Cardiac fibroblast (primary cell): ENCODE results near the gene ZNF600.
"Not testable (repeated sequence)": the region's sequence is repeated elsewhere in the genome, so short reads cannot be mapped to it uniquely, and the experiment has no call there.

Experiments used
- DNase-seq, 2 donors: peaks; one replicate each; pipeline versions ENCODE4 v3.0.0 to v3.0.0-alpha.2; 2010; ENCODE audit warnings: low read depth in 2 of 2
- H3K4me3 ChIP-seq, 2 donors: replicated peaks in 1 of 2; 1 replicate in 1 of 2; 2 replicates in 1 of 2; pipeline ENCODE4 v1.5.1; 2011; ENCODE audit warnings: low read depth in 2 of 2, low read length in 2 of 2, mild to moderate bottlenecking in 2 of 2, moderate library complexity in 1 of 2
- TF ChIP-seq, protein P1 (sequence below): IDR thresholded peaks from one replicate; pipeline ENCODE4 v1.5.1; 2011; ENCODE audit warnings: low read depth, mild to moderate bottlenecking, low read length, inconsistent platforms

Gene ZNF600

GRCh38 chr19:52786464-52787354, at the start of gene ZNF600:
Gene ZNF600 (minus strand): TSS chr19:52786791. CDS start chr19:52778888, 7,903 bp downstream.
- peak; percentile 62 to 79 for DNase-seq

DNA sequence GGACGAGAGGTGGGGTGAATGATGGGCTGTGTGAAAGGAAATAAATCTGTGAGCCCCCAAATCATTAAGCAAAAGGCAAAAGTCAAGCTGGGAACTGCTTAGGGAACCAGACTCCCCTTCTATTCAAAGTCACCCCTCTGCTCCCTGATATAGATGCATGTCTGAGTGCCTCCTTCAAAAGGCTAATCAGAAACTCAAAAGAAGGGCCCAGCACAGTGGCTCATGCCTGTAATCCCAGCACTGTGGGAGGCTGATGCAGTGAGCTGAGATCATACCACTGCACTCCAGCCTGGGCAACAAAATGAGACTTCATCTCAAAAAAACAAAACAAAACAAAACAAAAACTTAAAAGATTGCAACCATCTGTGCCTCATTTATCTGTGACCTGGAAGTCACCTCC, 47.7 kb upstream of the ZNF600 start:
- not testable (repeated sequence) for H3K4me3 ChIP-seq

More at GRCh38 chr19:52786464-52787354, at the start of gene ZNF600:
- TF ChIP-seq, protein P1, sequence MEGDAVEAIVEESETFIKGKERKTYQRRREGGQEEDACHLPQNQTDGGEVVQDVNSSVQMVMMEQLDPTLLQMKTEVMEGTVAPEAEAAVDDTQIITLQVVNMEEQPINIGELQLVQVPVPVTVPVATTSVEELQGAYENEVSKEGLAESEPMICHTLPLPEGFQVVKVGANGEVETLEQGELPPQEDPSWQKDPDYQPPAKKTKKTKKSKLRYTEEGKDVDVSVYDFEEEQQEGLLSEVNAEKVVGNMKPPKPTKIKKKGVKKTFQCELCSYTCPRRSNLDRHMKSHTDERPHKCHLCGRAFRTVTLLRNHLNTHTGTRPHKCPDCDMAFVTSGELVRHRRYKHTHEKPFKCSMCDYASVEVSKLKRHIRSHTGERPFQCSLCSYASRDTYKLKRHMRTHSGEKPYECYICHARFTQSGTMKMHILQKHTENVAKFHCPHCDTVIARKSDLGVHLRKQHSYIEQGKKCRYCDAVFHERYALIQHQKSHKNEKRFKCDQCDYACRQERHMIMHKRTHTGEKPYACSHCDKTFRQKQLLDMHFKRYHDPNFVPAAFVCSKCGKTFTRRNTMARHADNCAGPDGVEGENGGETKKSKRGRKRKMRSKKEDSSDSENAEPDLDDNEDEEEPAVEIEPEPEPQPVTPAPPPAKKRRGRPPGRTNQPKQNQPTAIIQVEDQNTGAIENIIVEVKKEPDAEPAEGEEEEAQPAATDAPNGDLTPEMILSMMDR: peak; percentile 30
- peak within 1 kb of the TSS; percentile 58 to 69 for H3K4me3 ChIP-seq

DNA sequence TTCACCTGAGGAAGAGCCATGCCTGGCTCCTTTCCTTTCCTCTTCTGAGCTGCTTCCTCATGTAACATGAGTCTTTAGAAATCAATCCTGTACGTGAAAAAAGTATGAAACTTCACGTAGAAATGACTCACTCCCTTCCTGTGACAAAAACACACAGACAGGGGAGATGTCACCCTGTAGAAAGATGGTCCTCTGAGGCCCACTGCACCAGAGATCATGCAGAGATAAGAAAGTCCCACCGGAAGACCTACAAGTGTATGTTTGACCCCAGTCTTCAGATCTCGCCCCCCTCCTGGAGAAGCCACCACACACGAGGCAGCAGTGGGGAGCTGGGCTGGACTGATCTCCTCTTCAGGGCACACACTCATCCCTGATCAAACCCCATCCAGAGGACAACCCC, 47.0 kb upstream of the ZNF600 start:
- DNase-seq, H3K4me3 ChIP-seq: not testable (repeated sequence)

More for the DNA sequence above, 47.7 kb upstream of the ZNF600 start:
- DNase-seq: not testable (repeated sequence)

DNA sequence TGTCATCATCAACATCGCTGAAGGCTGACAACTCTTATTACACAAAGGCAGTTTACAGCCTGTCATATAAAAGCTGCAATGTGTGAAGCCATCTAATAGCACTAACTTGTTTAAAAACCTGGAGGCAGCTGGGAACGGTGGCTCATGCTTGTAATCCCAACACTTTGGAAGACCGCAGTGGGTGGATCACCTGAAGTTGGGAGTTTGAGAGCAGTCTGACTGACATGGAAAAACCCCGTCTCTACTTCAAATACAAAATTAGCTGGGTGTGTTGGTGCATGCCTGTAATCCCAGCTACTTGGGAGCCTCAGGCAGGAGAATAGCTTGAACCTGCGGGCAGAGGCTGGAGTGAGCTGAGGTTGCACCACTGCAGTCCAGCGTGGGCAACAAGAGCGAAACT, 43.3 kb upstream of the ZNF600 start:
- H3K4me3 ChIP-seq, DNase-seq: not testable (repeated sequence)

- no peak for DNase-seq
- TF ChIP-seq, protein P1: no peak
- H3K4me3 ChIP-seq: no peak overlapping the region
Observed at GRCh38 chr19:52825765-52826164, 39.2 kb upstream of the ZNF600 start.

DNA sequence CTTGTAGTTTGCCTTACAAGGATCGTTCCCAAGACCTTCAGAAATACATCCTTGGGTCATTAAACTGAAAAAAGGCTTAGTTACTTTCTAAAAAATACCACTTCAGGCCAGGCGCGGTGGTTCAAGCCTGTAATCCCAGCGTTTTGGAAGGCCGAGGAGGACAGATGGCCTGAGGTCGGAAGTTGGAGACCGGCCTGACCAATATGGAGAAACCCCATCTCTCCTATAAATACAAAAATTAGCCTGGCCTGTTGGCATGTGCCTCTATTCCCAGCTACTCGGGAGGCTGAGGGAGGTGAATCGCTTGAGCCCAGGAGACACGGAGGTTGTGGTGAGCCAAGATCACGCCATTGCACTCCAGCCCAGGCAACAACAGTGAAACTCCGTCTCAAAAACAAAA, 37.1 kb upstream of the ZNF600 start:
- no peak for DNase-seq
- H3K4me3 ChIP-seq: no peak overlapping the region
- TF ChIP-seq, protein P1: no peak

- H3K4me3 ChIP-seq: peak within 1 kb of the TSS; percentile 64 to 65
Observed at GRCh38 chr19:52821204-52821960, 34.8 kb upstream of the ZNF600 start, which contains the start of gene ZNF28. Gene ZNF28 (minus strand): TSS chr19:52821633. CDS start chr19:52817958, 3,675 bp downstream.

GRCh38 chr19:52820472-52821203, 34.0 kb upstream of the ZNF600 start:
- peak overlapping the region; percentile 64 to 65 for H3K4me3 ChIP-seq
- DNase-seq: peak; percentile 21

More at GRCh38 chr19:52821204-52821960, 34.8 kb upstream of the ZNF600 start, which contains the start of gene ZNF28:
- peak; percentile 45 to 54 for DNase-seq

DNA sequence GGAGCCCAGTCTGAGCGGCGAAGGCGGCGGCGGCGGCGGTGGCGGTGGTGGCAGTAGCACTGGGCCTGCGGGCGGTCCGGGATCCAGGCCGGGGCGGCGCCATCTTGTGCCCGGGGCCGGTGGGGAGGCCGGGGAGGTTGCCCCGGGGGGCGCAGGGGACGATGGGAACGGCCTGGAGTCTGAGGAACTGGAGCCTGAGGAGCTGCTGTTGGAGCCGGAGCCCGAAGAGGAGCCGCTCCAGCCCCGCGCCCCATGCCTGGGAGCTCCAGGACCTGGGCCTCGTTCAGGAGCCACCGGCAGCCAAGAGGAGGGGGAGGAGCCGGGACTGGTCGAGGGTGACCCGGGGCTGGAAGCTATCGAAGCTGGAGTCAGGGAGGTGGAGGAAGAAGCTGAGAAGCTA, 23.2 kb upstream of the ZNF600 start:
- TF ChIP-seq, protein P1: no peak
- H3K4me3 ChIP-seq: no peak overlapping the region
- DNase-seq: no peak

DNA sequence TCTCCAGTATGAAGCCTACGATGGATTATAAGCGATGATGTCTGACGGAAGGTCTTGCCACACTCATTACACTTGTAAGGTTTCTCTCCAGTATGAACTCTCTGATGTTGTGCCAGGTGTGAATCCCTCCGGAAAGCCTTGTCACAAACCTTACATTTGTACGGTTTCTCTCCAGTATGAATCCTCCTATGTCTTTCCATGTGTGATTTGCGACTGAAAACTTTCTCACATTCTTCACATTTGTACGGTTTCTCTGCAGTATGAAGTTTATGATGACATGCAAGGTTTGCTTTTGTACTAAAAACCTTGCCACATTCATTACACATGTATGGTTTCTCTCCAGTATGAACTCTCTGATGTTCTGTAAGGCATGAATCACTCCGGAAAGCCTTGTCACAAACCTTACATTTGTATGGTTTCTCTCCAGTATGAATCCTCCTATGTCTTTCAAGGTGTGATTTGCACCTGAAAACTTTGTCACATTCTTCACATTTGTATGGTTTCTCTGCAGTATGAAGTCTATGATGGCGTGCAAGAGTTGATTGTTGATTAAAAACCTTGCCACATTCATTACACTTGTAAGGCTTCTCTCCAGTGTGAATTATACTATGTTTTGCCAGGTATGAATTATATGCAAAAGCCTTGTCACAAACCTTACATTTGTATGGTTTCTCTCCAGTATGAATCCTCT, 13.5 kb upstream of the ZNF600 start:
- not testable (repeated sequence) for DNase-seq, H3K4me3 ChIP-seq
